Neural progenitor cell (in vitro differentiated cells): Measurements from ENCODE around the gene WNT5B.

ENCODE experiments used
- CTCF ChIP-seq: fragments of 200-600 bp; sonication (generic); IDR thresholded peaks from 2 replicates; pipeline ENCODE4 v1.5.1; 2017; ENCODE audit warnings: antibody characterized with exemption, mild to moderate bottlenecking
- EZH2 ChIP-seq: fragments of 200-600 bp; sonication (generic); IDR thresholded peaks from 2 replicates; pipeline ENCODE4 v1.6.1; 2017; ENCODE audit warnings: antibody characterized with exemption, mild to moderate bottlenecking, moderate library complexity

- TF ChIP-seq CTCF (no peak), EZH2 (no peak)
These were observed 4.4 kb downstream of the WNT5B start for GRCh38 chr12:1633459-1633858.
